HG03558 (cell line): ENCODE data around the gene TTC29.
"Not testable (repeated sequence)": the region's sequence is repeated elsewhere in the genome, so short reads cannot be mapped to it uniquely, and the experiment has no call there.

Source experiments
- ATAC-seq: cut with Tn5 transposase; IDR thresholded peaks from one replicate; pipeline ENCODE4 v1.9.1; 2021; ENCODE audit warnings: moderate number of reproducible peaks; ENCODE audit not compliant: unreplicated experiment; ENCODE audit errors: extremely low read depth

The TTC29 gene

DNA sequence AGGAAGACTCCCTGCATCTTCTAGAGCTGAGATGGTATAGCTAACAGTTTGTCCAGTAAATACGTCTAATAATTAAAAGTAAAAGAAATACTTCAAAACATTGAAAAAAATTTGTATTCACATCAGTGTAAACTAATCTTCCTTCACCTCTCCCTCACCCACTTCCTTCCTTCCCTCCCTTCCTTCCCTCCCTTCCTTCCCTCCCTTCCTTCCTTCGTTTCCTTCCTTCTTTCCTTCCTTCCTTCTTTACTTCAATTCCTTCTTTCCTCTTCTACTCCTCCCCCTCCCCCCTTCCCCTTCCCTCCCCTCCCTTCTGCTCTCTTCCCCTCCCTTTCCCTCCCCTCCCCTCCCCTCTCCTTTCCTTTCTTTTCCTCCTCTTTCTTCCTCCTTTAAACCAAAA is 203.2 kb downstream of the TTC29 start:
- no peak for ATAC-seq

DNA sequence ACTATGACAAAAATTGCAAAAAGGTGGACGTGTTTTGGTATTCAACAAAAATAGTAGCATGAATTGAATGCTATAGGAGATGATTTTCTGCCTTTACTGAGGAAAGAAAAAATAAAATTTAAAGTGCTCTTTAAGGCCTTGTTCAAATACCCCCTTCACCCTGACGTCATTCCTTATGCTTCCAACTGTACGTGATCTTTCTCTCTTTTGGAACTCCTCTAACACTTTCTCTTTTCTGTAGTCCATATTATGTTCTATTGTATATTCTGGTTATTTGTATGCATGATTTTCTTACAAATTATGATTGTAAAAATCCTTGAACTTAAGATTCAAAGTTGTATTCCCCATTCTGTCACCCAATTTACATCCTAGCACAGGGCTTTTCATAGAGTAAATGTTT is 206.5 kb downstream of the TTC29 start:
- ATAC-seq = no peak

DNA sequence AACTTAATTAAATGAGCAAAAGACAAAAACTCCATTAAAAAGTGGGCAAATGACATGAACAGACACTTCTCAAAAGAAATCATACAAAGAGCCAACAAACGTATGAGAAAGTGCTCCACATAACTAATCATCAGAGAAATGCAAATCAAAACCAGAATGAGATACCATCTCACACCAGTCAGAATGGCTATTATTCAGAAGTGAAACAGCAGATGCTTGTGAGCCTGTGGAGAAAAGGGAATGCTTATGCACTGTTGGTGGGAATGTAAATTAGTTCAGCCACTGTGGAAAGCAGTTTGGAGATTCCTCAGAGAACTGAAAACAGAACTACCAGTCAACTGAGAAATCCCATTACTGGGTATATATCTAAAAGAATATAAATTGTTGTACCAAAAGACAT is 222.1 kb downstream of the TTC29 start:
- not testable (repeated sequence) for ATAC-seq

DNA sequence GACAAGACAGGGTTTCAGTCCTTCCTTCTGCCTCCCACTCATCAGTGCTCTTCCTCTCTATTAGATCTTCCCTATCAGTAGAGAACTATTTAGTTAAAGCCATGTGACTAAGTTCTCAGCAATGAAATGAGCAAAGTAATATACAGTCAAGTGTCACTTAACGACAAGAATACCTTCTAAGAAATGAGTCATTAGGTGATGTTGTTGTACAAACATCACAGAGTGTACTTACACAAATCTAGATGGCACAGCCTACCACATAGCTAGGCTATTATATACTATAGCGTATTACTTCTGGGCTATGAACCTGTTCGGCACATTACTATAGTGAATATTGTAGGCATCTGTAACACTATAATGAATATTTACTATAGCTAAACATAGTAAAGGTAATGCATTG is 235.7 kb downstream of the TTC29 start:
- ATAC-seq = no peak

DNA sequence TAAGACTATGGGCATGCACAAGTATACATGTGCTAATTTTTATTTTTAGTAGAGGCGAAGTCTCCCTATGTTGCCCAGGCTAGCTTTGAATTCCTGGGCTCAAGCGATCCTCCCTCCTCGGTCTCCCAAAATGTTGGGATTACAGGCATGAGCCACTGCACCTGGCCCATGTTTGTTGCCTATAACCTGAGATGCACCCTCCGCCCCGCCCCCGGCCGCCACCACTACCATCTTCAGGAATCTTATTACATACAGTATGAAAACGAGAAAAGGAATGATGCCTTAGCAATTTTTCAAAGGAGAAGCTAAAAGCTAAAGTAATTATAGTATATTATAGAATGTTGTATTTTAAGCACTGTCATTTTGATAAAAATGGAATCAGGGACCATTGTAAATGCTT is 245.8 kb downstream of the TTC29 start:
- ATAC-seq = no peak

DNA sequence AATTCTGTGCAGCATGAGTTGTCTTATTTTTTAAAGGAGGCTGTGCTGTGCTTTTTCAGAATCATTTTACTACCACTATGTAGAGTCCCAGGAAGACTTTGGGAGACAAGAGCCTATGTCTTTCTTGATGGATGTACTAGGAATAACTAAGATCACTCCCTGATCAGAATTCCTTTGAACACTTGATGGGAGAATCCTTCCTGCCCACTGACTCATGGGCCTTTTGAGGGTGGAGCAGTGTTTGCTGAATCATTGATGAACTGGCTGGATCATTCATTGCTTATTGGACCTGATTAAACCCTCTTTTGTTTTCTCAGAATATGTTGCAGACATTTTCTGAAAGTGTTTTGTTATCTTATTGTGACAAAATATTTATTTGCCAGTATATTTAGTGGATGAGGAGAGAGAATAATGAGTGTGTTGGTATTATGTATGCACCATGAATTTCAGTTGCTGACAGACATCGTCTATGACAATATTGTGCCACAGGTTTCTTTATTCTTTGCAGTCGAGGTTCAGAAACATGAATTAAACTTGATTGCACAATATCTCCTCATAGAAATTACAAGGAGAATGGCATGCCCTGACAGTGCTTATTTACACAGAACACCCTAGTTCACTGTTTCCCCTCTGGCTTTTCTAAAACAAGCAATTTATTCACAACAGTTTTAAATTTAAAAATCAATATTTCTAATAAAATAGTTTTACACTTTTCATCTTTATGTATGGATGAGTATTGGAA is 270.7 kb downstream of the TTC29 start:
- no peak for ATAC-seq

DNA sequence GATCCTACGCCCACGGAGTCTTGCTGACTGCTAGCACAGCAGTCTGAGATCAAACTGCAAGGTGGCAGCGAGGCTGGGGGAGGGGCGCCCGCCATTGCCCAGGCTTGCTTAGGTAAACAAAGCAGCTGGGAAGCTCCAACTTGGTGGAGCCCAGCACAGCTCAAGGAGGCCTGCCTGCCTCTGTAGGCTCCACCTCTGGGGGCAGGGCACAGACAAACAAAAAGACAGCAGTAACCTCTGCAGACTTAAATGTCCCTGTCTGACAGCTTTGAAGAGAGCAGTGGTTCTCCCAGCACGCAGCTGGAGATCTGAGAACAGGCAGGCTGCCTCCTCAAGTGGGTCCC is 281.7 kb downstream of the TTC29 start:
- not testable (repeated sequence) for ATAC-seq

DNA sequence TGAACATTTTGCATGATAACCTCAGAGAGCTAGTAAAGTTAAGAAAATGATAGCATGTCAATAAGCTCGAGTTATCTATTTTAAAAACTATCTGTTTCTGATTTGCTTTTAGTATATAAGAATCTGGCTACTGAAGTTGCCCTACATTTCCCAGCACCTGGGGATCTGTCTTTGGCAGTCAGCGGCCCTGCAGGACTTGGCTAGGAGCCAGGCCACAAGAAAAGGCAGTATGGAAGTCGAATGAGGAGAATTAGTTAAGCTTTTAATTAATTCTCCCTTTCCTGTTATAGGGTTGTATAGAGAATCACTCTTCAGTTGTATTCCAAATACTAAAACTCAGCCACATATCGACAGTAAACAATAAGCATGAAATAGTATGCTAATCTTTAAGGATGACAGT is 284.3 kb downstream of the TTC29 start:
- no peak for ATAC-seq
